Activated CD4-positive, alpha-beta memory T cell treated with anti-CD3 and anti-CD28 coated beads, Interleukin-2, amount 10 ng/mL, durations not matched to agents 7 days and 5 days (primary cell): ENCODE measurements around the gene EEF1AKMT3. TPM values are rescaled to one million over a fixed set of nuclear protein-coding genes. Genes with fewer than 3 reads are reported as not detected.
"Not testable (repeated sequence)": the region's sequence is repeated elsewhere in the genome, so short reads cannot be mapped to it uniquely, and the experiment has no call there.

ENCODE experiments used
- CTCF ChIA-PET: fragments of 350-600 bp; sonication (Branson Sonifier 250); formaldehyde crosslinking; loops from one replicate; lab custom pipeline; 2021; ENCODE audit warnings: antibody characterized with exemption, inconsistent platforms; lab: Charles Lee
- POLR2A ChIA-PET: fragments of 350-600 bp; sonication (Branson Sonifier 250); formaldehyde crosslinking; loops from one replicate; lab custom pipeline; 2021; ENCODE audit warnings: antibody characterized with exemption; lab: Charles Lee
- DNase-seq: peaks from one replicate; pipeline ENCODE4 v3.0.0-alpha.2; 2020
- H3K27ac Mint-ChIP-seq: one replicate; pipeline ENCODE4 v1.8.0; 2021; ENCODE audit warnings: mild to moderate bottlenecking, mixed read lengths
- H3K27me3 Mint-ChIP-seq: one replicate; pipeline ENCODE4 v1.8.0; 2021; ENCODE audit warnings: mixed read lengths
- H3K36me3 Mint-ChIP-seq: one replicate; pipeline ENCODE4 v1.8.0; 2021; ENCODE audit warnings: low read depth, mixed read lengths
- H3K4me1 Mint-ChIP-seq: one replicate; pipeline ENCODE4 v1.8.0; 2021; ENCODE audit warnings: mixed read lengths
- H3K4me3 Mint-ChIP-seq: one replicate; pipeline ENCODE4 v1.8.0; 2021; ENCODE audit warnings: mild to moderate bottlenecking, mixed read lengths
- H3K9me3 Mint-ChIP-seq: one replicate; pipeline ENCODE4 v1.8.0; 2021; ENCODE audit warnings: mixed read lengths
- total RNA-seq, 2 experiments: library from RNA; stranded (reverse); gene quantifications; one replicate each; pipeline ENCODE4 v1.2.3, GENCODE V29; 2021

The EEF1AKMT3 gene
- total RNA-seq, 2 experiments from 2014 or later = 4.2 to 4.7 TPM

DNA sequence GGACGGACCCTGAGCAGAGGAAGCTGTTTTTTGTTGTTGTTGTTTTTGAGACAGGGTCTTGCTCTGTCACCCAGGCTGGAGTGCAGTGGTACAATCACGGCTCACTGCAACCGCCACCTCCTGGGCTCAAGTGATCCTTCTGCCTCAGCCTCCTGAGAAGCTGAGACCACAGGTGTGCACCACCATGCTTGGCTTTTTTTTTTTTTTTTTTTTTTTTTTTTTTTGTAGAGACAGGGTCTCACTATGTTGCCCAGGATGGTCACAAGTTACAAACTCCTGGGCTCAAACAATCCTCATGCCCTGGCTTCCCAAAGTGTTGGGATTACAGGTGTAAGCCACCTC, 45.5 kb downstream of the EEF1AKMT3 start:
- POLR2A ChIA-PET = interaction anchor here (0.6 to 1.5 kb wide), 2 partner anchors 21 to 98 kb away, joined by 3 read pairs; no protein-coding TSS in a partner anchor
- not testable (repeated sequence) for H3K9me3 Mint-ChIP-seq, H3K27me3 Mint-ChIP-seq, H3K4me1 Mint-ChIP-seq, H3K4me3 Mint-ChIP-seq, DNase-seq, H3K27ac Mint-ChIP-seq
- CTCF ChIA-PET = interaction anchor here (1.8 to 3.9 kb wide), 3 partner anchors 15 to 88 kb away, joined by 6 to 11 read pairs (median 7); no protein-coding TSS in a partner anchor
- peaks cover 18% of the 10 kb centered on the region for H3K36me3 Mint-ChIP-seq

DNA sequence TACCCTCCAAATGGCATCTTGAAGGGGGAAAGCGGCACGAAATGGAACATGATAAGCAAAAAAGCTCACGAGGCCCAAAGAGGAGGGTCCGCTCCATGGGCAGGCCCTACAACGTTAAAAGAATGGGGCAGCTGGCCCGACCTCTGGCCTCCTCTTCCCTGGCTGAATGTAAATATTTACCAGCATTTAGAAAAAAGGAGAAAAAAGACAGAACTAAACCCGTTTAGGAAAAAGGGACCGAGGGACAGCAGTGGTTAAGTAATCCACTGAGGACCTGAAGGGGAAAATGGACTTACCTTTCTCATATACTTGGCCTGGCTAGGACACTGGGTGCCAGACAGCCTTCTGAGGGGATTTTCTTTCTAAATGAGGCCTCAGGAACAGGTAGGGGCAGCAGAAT, 47.7 kb downstream of the EEF1AKMT3 start:
- H3K27me3 Mint-ChIP-seq, H3K27ac Mint-ChIP-seq, H3K4me1 Mint-ChIP-seq, POLR2A ChIA-PET, H3K4me3 Mint-ChIP-seq, DNase-seq, H3K9me3 Mint-ChIP-seq: not testable (repeated sequence)
- CTCF ChIA-PET = interaction anchor here (2.4 to 3.9 kb wide), 2 partner anchors 12 to 17 kb away, joined by 7 to 11 read pairs; no protein-coding TSS in a partner anchor
- H3K36me3 Mint-ChIP-seq = peaks cover 35% of the 10 kb centered on the region

DNA sequence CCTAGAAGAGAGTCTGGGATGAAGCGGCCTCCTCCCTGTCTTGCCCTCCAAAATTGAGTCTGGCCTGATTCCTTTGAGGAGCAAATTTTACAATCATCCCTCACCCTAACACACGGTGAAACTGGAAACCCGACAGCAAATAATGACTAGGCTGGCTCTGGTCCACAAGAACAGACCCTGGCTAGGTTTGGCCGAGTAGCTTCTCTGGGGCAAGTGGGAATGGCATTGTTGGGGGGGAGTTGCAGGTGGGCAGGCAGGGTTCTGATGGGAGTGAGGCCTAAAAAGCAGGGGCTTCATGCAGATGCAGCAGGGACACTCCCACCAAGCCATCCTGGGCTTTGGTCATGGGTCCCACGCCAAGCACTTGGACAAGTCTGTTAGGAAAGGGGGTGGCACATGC, 48.6 kb downstream of the EEF1AKMT3 start:
- DNase-seq, CTCF ChIA-PET, H3K27ac Mint-ChIP-seq, H3K4me1 Mint-ChIP-seq, H3K4me3 Mint-ChIP-seq, H3K9me3 Mint-ChIP-seq, H3K27me3 Mint-ChIP-seq, POLR2A ChIA-PET: not testable (repeated sequence)
- peaks cover 42% of the 10 kb centered on the region for H3K36me3 Mint-ChIP-seq

DNA sequence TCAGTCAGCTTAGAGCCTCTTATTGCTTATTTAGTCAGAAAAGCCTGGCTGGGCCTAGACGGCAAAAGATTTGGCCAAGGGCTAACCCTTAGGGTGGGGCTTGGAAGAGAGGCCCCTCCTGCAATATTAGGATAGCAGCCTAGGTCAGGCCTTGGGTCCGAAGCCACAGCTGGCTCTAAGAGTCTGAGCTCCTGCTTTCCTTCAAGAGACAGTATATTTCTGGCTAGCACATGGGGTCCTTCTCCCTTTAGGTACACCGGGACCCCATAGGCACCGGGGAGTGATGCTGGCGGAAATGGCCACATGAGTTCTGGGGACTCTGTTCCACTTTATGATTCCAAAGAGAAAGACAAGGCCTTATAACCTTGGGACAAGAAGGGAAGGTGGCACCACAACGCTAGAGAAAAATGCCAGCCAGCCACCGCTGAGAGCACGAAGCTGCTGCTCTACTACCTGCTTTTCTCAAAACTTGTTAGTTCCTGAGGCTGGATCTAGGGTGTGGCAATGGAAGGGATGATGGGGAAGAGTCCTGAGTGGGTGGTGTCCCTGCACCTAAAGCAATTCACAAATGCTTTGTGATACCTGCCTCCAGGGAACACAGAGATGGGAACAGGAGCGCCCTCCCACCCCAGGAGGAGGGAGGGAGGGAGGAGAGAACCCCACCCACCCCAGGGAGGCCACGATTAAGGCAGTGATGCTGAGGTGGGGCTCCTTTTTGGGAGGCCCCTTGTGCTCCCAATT, 49.2 kb downstream of the EEF1AKMT3 start:
- H3K36me3 Mint-ChIP-seq = peaks cover 45% of the 10 kb centered on the region

DNA sequence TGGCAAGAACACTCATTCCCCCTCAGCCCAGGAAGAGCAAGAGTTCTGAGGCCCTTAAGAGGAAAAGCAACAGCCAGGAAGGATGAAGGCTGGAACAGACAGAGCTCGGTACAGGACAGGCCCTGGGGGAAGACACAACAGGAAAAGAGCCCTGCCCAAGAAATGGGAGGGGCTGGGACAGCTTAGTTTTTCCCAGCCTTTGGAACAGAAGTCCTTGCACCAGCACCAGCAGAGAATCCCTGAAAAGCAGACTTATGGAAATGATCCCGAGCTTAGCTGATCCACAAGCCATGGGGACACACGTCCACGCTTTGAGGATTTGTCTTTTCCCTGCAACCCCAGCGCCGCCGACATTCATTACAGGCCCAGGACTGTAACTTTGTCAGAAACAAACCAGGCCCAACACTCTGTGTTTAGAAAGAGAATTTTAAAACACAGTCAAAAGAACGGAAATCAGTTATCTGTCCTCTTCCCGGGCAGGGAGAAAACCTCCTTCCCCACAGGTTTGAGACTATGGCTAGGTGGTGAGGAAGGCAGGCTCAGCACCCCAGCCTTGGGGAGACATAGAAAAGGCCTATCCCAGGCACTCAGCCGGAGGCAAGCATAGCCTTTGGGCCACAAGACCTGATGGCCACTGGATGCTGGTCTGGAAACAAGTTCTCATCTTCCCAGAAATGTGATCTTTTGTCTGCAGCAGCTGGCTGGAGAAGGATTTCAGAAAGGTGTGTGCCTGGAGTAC, 50.1 kb downstream of the EEF1AKMT3 start:
- no peak for DNase-seq
- H3K27ac Mint-ChIP-seq = no peak overlapping the region
- CTCF ChIA-PET = no interaction called here
- no peaks in the 10 kb centered on the region for H3K27me3 Mint-ChIP-seq
- peaks cover 52% of the 10 kb centered on the region for H3K36me3 Mint-ChIP-seq
- no peak overlapping the region for H3K4me3 Mint-ChIP-seq
- no peaks in the 10 kb centered on the region for H3K9me3 Mint-ChIP-seq
- H3K4me1 Mint-ChIP-seq = no peaks in the 10 kb centered on the region
- POLR2A ChIA-PET = interaction anchor here (1.2 kb wide), 1 partner anchor 15 kb away, joined by 3 read pairs; no protein-coding TSS in a partner anchor

More for the DNA sequence above, 49.2 kb downstream of the EEF1AKMT3 start:
- H3K4me1 Mint-ChIP-seq = no peaks in the 10 kb centered on the region
- H3K27me3 Mint-ChIP-seq = no peaks in the 10 kb centered on the region
- H3K27ac Mint-ChIP-seq = no peak overlapping the region
- DNase-seq = no peak
- ChIA-PET POLR2A (no interaction called here), CTCF (no interaction called here)
- no peaks in the 10 kb centered on the region for H3K9me3 Mint-ChIP-seq
- H3K4me3 Mint-ChIP-seq = no peak overlapping the region

DNA sequence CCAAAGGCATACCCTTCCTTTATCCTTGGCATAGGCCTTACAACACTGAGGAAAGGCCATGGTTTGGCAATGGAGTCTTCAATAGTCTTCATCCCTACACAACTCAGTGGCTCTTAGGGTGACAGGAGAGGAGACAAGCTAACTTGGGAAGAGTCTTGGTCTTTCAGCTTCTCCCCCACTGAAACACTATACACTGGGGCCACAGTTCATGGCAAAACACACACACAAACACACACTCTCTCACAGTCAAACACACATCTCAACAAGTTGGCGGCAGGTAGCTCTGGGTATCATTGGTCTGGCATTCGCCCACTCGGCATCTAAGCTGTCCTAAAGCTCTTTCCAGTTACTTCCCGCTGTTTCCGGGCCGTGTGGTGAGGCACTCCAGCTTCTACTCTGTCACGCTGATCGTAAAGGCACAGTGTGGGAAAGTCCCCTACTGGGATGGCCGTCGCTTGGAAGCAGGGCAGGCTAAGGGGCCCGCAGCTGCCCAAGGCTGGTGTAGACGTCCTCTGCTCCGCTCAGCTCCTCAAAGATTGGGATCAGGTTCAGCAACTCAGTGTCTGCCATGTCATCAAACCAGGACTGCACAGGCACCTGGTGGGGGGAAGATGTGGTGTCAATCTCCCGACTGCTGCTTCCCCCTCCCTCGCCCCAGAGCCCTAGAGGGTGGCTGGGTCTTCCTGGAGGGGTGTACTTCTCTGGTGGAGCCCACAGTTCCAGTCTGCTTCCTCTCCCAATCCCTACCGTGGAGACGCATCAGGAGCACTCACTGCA, 50.9 kb downstream of the EEF1AKMT3 start:
- Mint-ChIP-seq H3K27ac (no peak overlapping the region), H3K9me3 (no peaks in the 10 kb centered on the region), H3K4me3 (no peak overlapping the region), H3K4me1 (no peaks in the 10 kb centered on the region), H3K27me3 (no peaks in the 10 kb centered on the region), H3K36me3 (peaks cover 57% of the 10 kb centered on the region)
- POLR2A ChIA-PET = interaction anchor here (1.2 kb wide), 1 partner anchor 14 kb away, joined by 3 read pairs; no protein-coding TSS in a partner anchor
- CTCF ChIA-PET = interaction anchor here (0.7 kb wide), 1 partner anchor 10 kb away, joined by 6 read pairs; no protein-coding TSS in a partner anchor
- DNase-seq = no peak

DNA sequence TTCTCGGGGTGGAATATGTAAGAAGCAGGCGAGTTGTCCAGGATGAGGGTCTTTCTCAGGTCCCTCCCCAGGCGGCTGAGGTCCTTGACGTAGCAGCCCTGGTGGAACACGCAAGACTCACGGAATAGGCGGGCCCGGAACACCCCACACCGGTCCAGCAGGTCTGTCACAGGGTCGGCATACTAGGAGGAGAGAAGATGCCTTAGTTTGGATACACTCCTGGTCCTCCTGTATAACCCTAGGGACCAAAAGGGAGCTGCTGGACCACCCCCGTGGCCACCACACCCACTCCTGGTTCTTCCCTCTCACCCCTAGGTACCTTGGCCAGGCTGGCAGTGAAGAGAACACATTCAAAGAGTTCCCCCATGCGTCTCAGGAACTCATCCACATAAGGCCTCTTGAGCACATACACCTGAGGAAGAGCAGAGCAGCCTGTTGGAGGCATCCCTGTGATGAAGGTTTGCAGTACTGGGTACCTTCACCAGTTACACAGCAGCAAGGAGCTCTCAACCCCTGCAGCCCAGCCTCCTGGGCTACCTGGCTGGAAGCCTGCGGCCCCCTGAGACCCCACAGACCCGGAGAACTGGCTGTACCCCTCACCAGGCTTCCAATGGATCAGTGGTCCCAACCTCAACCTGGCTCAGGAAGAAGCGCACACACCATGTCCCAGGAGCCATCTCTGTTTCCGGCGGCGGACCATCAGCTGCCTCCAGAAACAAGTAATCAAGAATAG, 51.7 kb downstream of the EEF1AKMT3 start:
- POLR2A ChIA-PET = interaction anchor here (1.2 kb wide), 1 partner anchor 13 kb away, joined by 3 read pairs; no protein-coding TSS in a partner anchor
- CTCF ChIA-PET = interaction anchor here (0.7 to 1.2 kb wide), 2 partner anchors 9 to 80 kb away, joined by 3 to 6 read pairs; no protein-coding TSS in a partner anchor
- no peak for DNase-seq
- H3K27me3 Mint-ChIP-seq = no peaks in the 10 kb centered on the region
- H3K36me3 Mint-ChIP-seq = peaks cover 56% of the 10 kb centered on the region
- peaks cover 2% of the 10 kb centered on the region for H3K4me1 Mint-ChIP-seq
- no peak overlapping the region for H3K27ac Mint-ChIP-seq
- no peaks in the 10 kb centered on the region for H3K9me3 Mint-ChIP-seq
- H3K4me3 Mint-ChIP-seq = no peak overlapping the region

DNA sequence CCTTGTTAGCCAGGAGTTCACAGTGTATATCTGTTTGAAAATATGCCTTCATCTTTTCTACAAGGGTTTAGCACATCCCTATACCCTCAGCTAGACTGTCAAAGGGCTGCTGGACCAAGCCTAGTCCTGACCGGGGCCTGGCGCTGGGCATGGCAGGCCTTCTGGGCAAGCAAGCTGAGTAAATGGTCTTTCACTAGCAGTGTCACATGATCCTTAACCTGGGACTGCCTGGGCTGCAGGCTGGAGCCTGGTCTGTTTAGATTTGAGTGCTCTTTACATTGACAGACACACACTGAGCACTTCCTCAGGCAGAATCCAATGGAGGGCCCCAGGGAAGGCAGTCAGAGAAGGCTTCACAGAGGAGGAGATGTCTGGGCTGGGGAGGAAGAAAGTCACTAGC, 53.0 kb downstream of the EEF1AKMT3 start:
- no peak overlapping the region for H3K4me3 Mint-ChIP-seq
- CTCF ChIA-PET = interaction anchor here (0.8 to 1.2 kb wide), 2 partner anchors 23 to 79 kb away, joined by 3 read pairs; no protein-coding TSS in a partner anchor
- peaks cover 59% of the 10 kb centered on the region for H3K36me3 Mint-ChIP-seq
- no peak overlapping the region for H3K27ac Mint-ChIP-seq
- peaks cover 10% of the 10 kb centered on the region for H3K4me1 Mint-ChIP-seq
- no peaks in the 10 kb centered on the region for H3K27me3 Mint-ChIP-seq
- POLR2A ChIA-PET = no interaction called here
- no peak for DNase-seq
- no peaks in the 10 kb centered on the region for H3K9me3 Mint-ChIP-seq

DNA sequence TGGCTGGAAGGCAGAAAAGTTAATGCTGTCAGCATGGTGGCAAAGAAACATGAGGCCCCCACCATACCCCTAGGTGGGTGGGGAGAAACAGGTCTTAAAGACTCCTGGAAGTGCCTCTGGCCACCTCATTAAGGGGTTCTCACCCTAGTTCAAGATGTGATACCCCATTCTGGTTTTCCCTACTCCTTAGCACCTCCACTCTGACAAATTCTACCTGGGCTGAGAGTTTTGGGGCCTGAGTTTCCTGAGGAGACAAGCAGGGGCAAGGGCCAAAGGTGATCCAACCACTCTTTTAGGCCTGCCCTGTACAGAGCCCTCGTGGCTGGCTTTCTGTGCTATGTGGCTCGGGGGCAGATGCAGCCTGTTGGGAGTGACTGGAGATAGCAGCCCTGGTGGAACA, 54.0 kb downstream of the EEF1AKMT3 start:
- POLR2A ChIA-PET = interaction anchor here (1.2 kb wide), 1 partner anchor 70 kb away, joined by 3 read pairs; no protein-coding TSS in a partner anchor
- Mint-ChIP-seq H3K4me3 (no peak overlapping the region), H3K4me1 (peaks cover 15% of the 10 kb centered on the region), H3K9me3 (no peaks in the 10 kb centered on the region), H3K27me3 (no peaks in the 10 kb centered on the region), H3K27ac (no peak overlapping the region), H3K36me3 (peaks cover 58% of the 10 kb centered on the region)
- no peak for DNase-seq
- CTCF ChIA-PET = interaction anchor here (0.8 kb wide), 1 partner anchor 24 kb away, joined by 3 read pairs; no protein-coding TSS in a partner anchor

DNA sequence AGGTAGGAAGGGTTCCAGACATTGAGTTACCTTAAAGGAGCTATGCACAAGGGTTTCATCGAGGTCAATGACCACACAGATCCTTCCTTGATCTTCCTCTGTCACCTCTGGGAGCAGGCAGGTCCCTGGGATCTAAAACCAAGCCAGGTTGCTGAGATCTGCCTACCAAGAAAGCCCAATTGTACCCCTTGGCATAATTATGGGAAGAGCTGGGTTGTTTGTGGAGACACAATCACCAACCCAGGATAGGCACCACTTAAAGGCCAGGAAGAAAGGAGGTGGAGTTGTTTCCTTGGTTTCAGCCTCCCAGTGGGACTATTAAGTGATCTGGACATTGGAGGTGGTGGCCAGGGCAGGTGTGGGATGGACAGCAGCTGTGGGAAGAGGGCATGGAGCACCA, 54.6 kb downstream of the EEF1AKMT3 start:
- POLR2A ChIA-PET = interaction anchor here (1.2 kb wide), 1 partner anchor 70 kb away, joined by 3 read pairs; no protein-coding TSS in a partner anchor
- peaks cover 55% of the 10 kb centered on the region for H3K36me3 Mint-ChIP-seq
- CTCF ChIA-PET = no interaction called here

DNA sequence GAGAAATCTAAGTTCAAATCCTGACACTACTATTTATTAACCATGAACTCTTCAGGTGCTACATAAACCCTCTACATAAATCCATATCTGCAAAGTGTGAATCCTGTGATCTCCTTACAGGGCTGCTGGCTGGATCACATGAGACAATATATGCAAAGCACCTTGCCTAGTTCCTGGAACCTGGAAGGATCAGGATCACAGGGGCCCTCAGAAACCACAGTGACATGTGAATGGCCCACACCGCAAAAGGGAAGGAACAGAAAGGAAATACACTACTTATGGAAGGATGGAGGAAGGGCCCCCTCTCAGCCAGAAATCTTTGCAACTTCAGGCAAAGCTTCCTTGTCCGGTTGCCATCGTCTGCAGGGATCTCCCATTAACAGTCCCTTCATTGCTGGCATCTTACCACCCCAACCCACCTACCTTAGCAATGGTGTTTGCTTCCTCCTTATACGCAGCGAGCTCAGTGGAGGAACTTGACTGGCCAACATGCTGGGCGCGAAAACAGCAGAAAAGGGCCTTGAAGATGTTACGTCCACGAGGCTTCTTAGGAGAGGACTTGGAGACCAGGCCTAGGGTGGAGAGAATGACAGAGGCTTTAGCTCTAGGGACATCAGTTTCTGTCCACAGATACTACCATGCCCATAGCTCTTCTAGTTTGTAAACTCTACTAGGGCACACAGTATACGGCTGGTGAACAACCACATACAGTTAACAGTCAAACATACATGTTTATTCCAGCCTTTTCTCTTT, 56.8 kb downstream of the EEF1AKMT3 start:
- Mint-ChIP-seq H3K27me3 (no peaks in the 10 kb centered on the region), H3K9me3 (no peaks in the 10 kb centered on the region), H3K27ac (no peak overlapping the region), H3K4me1 (peaks cover 38% of the 10 kb centered on the region), H3K4me3 (no peak overlapping the region), H3K36me3 (peaks cover 36% of the 10 kb centered on the region)
- ChIA-PET CTCF (interaction anchor here (1.1 to 2.0 kb wide), 6 partner anchors 12 to 76 kb away, joined by 3 to 11 read pairs (median 4); partner anchors contain the start of gene TSFM), POLR2A (interaction anchor here (1.0 kb wide), 1 partner anchor 16 kb away, joined by 3 read pairs; no protein-coding TSS in a partner anchor)
- no peak for DNase-seq

More for the DNA sequence above, 54.6 kb downstream of the EEF1AKMT3 start:
- DNase-seq = no peak
- Mint-ChIP-seq H3K4me1 (peaks cover 21% of the 10 kb centered on the region), H3K9me3 (no peaks in the 10 kb centered on the region), H3K27ac (no peak overlapping the region), H3K4me3 (no peak overlapping the region), H3K27me3 (no peaks in the 10 kb centered on the region)
